GM23338 (cell line): ENCODE measurements around the gene IGSF21. TPM values are rescaled to one million over a fixed set of nuclear protein-coding genes. Genes with fewer than 3 reads are reported as not detected.

Experiments
- ATAC-seq: fragments of 200-7000 bp; cut with Tn5 transposase; 3 replicates; pipeline ENCODE4 v1.9.1; 2020
- DNase-seq: peaks from one replicate; pipeline ENCODE4 v3.0.0-alpha.2; 2015; ENCODE audit warnings: low spot score
- H2AFZ ChIP-seq: fragments of 200-600 bp; sonication (generic); 2 replicates; pipeline ENCODE4 v1.8.0; 2016; ENCODE audit warnings: antibody characterized with exemption, mild to moderate bottlenecking, moderate library complexity
- H3F3A ChIP-seq: fragments of 200-600 bp; sonication (generic); replicated peaks from 2 replicates; pipeline ENCODE4 v1.8.0; 2017; ENCODE audit warnings: antibody characterized with exemption, mixed run types, low read depth
- H3K27ac ChIP-seq: fragments of 200-600 bp; sonication (generic); 2 replicates; pipeline ENCODE4 v1.6.1; 2016; ENCODE audit warnings: low read depth
- H3K27me3 ChIP-seq: fragments of 200-600 bp; sonication (generic); 2 replicates; pipeline ENCODE4 v1.8.0; 2016; ENCODE audit warnings: mild to moderate bottlenecking, mixed run types, moderate library complexity; ENCODE audit not compliant: insufficient read depth
- H3K36me3 ChIP-seq: fragments of 200-600 bp; sonication (generic); 2 replicates; pipeline ENCODE4 v1.8.0; 2016; ENCODE audit warnings: mild to moderate bottlenecking; ENCODE audit not compliant: insufficient read depth
- H3K4me1 ChIP-seq: fragments of 200-600 bp; sonication (generic); 2 replicates; pipeline ENCODE4 v1.8.0; 2016; ENCODE audit warnings: mild to moderate bottlenecking, moderate library complexity; ENCODE audit not compliant: insufficient read depth
- H3K4me2 ChIP-seq: fragments of 200-600 bp; sonication (generic); 2 replicates; pipeline ENCODE4 v1.7.1; 2017; ENCODE audit warnings: mixed run types
- H3K4me3 ChIP-seq: fragments of 200-600 bp; sonication (generic); 2 replicates; pipeline ENCODE4 v1.6.1; 2016; ENCODE audit warnings: mixed run types
- H3K79me2 ChIP-seq: fragments of 200-600 bp; sonication (generic); replicated peaks from 2 replicates; pipeline ENCODE4 v1.8.0; 2017; ENCODE audit warnings: mild to moderate bottlenecking; ENCODE audit not compliant: insufficient read depth
- H3K9me2 ChIP-seq: fragments of 200-600 bp; sonication (generic); 2 replicates; pipeline ENCODE4 v1.8.0; 2017; ENCODE audit not compliant: insufficient read depth
- H4K20me1 ChIP-seq: fragments of 200-600 bp; sonication (generic); replicated peaks from 2 replicates; pipeline ENCODE4 v1.8.0; 2017; ENCODE audit warnings: mild to moderate bottlenecking; ENCODE audit not compliant: insufficient read depth
- H3K27ac Mint-ChIP-seq: 2 replicates; pipeline ENCODE4 v1.8.0; 2020; ENCODE audit warnings: inconsistent platforms, mild to moderate bottlenecking, moderate library complexity, mixed read lengths
- H3K27me3 Mint-ChIP-seq: 3 replicates; pipeline ENCODE4 v1.8.0; 2022; ENCODE audit warnings: low read depth, mild to moderate bottlenecking, moderate library complexity, mixed read lengths, inconsistent platforms; ENCODE audit not compliant: insufficient read depth, poor library complexity
- H3K36me3 Mint-ChIP-seq: 3 replicates; pipeline ENCODE4 v1.8.0; 2021; ENCODE audit warnings: low read depth, mild to moderate bottlenecking, inconsistent platforms, moderate library complexity, mixed read lengths
- H3K4me1 Mint-ChIP-seq: 3 replicates; pipeline ENCODE4 v1.8.0; 2020; ENCODE audit warnings: mild to moderate bottlenecking, inconsistent platforms, mixed read lengths
- H3K4me3 Mint-ChIP-seq: 3 replicates; pipeline ENCODE4 v1.8.0; 2021; ENCODE audit warnings: moderate library complexity, mild to moderate bottlenecking, inconsistent platforms, mixed read lengths
- H3K9me3 Mint-ChIP-seq: 3 replicates; pipeline ENCODE4 v1.8.0; 2020; ENCODE audit warnings: moderate library complexity, mild to moderate bottlenecking, inconsistent platforms, mixed read lengths
- CREB1 ChIP-seq: fragments of 250-450 bp; sonication (Bioruptor Pico); IDR thresholded peaks from 2 replicates; pipeline ENCODE4 v1.5.0; 2020; ENCODE audit warnings: low read depth, mild to moderate bottlenecking, moderate library complexity
- CTCF ChIP-seq, 2 experiments: fragments of 200-600 bp in 1 of 2; sonication (generic) in 1 of 2; conservative IDR thresholded peaks; 2 replicates each; pipeline versions ENCODE4 v1.5.1 to v1.6.1; 2016 to 2017; ENCODE audit warnings: antibody characterized with exemption in 2 of 2, low read depth in 2 of 2, mild to moderate bottlenecking in 2 of 2, moderate library complexity in 1 of 2
- EZH2 ChIP-seq: fragments of 200-600 bp; sonication (generic); IDR thresholded peaks from one replicate; pipeline ENCODE4 v1.8.0; 2017; ENCODE audit warnings: antibody characterized with exemption, mild to moderate bottlenecking, low read depth; ENCODE audit not compliant: unreplicated experiment
- NANOG ChIP-seq: IDR thresholded peaks from 2 replicates; pipeline ENCODE4 v1.6.1; 2016; ENCODE audit warnings: antibody characterized with exemption, borderline replicate concordance
- REST ChIP-seq: IDR thresholded peaks from one replicate; pipeline ENCODE4 v1.6.1; 2018; ENCODE audit warnings: antibody characterized with exemption; ENCODE audit not compliant: unreplicated experiment
- STAT1 ChIP-seq: IDR thresholded peaks from one replicate; pipeline ENCODE4 v1.6.1; 2016; ENCODE audit warnings: antibody characterized with exemption; ENCODE audit not compliant: unreplicated experiment
- ZNF114 ChIP-seq: fragments of 250-450 bp; sonication (Bioruptor Pico); IDR thresholded peaks from 2 replicates; pipeline ENCODE4 v1.5.0; 2020; ENCODE audit warnings: mild to moderate bottlenecking, moderate library complexity
- ZNF462 ChIP-seq: fragments of 250-450 bp; sonication (Bioruptor Pico); IDR thresholded peaks from 2 replicates; pipeline ENCODE4 v1.5.0; 2020; ENCODE audit warnings: mild to moderate bottlenecking, moderate library complexity
- polyA plus RNA-seq: library from polyadenylated mRNA; unstranded; fragments of >200 nt; fragmentation: Nextera tagmentation; extraction: Ambion mirVana; gene quantifications from 2 replicates; pipeline ENCODE4 v1.2.1, GENCODE V29; 2016
- total RNA-seq: library from RNA; depleted of rRNA; stranded (reverse); fragments of >200 nt; shearing (Covaris generic); gene quantifications from 2 replicates; pipeline ENCODE4 v1.2.3, GENCODE V29; 2014

The IGSF21 gene
- total and polyA plus RNA-seq, 2 experiments from 2014 or later = 15.6 to 15.7 TPM

GRCh38 chr1:18249631-18250030, 142.0 kb downstream of the IGSF21 start:
- H3K36me3 ChIP-seq = no peaks in the 10 kb centered on the region
- H3K27me3 Mint-ChIP-seq = peaks cover 2% of the 10 kb centered on the region
- H4K20me1 ChIP-seq = no peaks in the 10 kb centered on the region
- no peak overlapping the region for H3K27ac Mint-ChIP-seq
- H3K27me3 ChIP-seq = no peaks in the 10 kb centered on the region
- 0 out of 2 replicates have a peak, but pooled peaks cover 3% of the 10 kb centered on the region for H3K4me1 ChIP-seq
- H3K9me2 ChIP-seq = 0 out of 2 replicates have a peak, but pooled peaks cover 3% of the 10 kb centered on the region
- DNase-seq (no peak), ATAC-seq (no peak)
- no peak overlapping the region for H2AFZ ChIP-seq
- peaks cover 5% of the 10 kb centered on the region for H3K4me1 Mint-ChIP-seq
- no peaks in the 10 kb centered on the region for H3F3A ChIP-seq
- no peak overlapping the region for H3K4me3 Mint-ChIP-seq
- TF ChIP-seq CTCF (conservative IDR thresholded peaks at IDR 0.05; ENCODE audit: low read depth in 2 of 2) (no peak), EZH2 (no peak)
- no peak overlapping the region for H3K27ac ChIP-seq
- no peak overlapping the region for H3K4me2 ChIP-seq
- H3K4me3 ChIP-seq = no peak overlapping the region
- H3K79me2 ChIP-seq = no peaks in the 10 kb centered on the region
- H3K9me3 Mint-ChIP-seq = no peaks in the 10 kb centered on the region; the same call in 2 of the 3 replicates
- peaks cover 11% of the 10 kb centered on the region for H3K36me3 Mint-ChIP-seq

GRCh38 chr1:18253093-18253492, 145.5 kb downstream of the IGSF21 start:
- ATAC-seq (no peak), DNase-seq (no peak)
- Mint-ChIP-seq H3K27me3 (peaks cover 4% of the 10 kb centered on the region), H3K36me3 (peaks cover 11% of the 10 kb centered on the region), H3K4me1 (peaks cover 6% of the 10 kb centered on the region; the same call in 2 of the 3 replicates), H3K4me3 (no peak overlapping the region), H3K27ac (no peak overlapping the region), H3K9me3 (no peaks in the 10 kb centered on the region; the same call in 2 of the 3 replicates)
- Histone ChIP-seq H3K36me3 (no peaks in the 10 kb centered on the region), H3K27ac (no peak overlapping the region), H3K4me2 (no peak overlapping the region), H3K79me2 (no peaks in the 10 kb centered on the region), H3K4me3 (no peak overlapping the region), H3K4me1 (peaks cover 8% of the 10 kb centered on the region), H2AFZ (no peak overlapping the region), H3K27me3 (no peaks in the 10 kb centered on the region), H4K20me1 (no peaks in the 10 kb centered on the region), H3F3A (no peaks in the 10 kb centered on the region), H3K9me2 (0 out of 2 replicates have a peak, but pooled peaks cover 3% of the 10 kb centered on the region)
- TF ChIP-seq ZNF462 (CRISPR knock-in tag) = no peak
- no peak for TF ChIP-seq STAT1
- TF ChIP-seq ZNF114 = no peak
- TF ChIP-seq NANOG = no peak
- TF ChIP-seq CREB1 (CRISPR knock-in tag) = no peak
- no peak for TF ChIP-seq REST
